Stimulated activated CD4-positive, alpha-beta T cell treated with anti-CD3 and anti-CD28 coated beads, Interleukin-4, amount 100 ng/mL, for 4 hours (primary cell): ENCODE results near the gene IRAK1.

Experiments used
- DNase-seq, 2 experiments: peaks; one replicate each; pipeline ENCODE4 v3.0.0-alpha.2; 2020

The IRAK1 gene

DNA sequence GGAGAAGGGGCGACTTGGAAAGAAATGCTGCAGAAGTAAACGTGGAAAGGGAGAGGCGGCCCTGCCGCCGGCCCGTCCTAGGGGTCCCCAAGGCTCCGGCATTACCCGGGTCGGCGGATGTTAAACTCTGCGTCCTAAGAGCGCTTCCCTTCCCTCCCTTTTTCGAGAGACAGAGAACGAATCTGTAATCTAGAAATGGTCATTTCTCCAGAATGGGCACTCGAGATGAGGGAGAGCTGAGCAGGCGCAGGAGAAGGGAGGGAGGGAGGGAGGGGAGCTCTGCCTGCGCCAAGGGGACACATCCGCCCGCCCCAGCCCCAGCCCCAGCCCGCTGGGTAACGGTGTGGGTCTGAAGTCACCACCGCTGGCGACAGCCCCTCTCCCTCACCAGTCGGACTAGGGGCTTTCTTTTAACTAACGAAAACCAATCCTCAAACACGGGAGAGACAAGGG is 49.8 kb downstream of the IRAK1 start:
- no peak for DNase-seq

DNA sequence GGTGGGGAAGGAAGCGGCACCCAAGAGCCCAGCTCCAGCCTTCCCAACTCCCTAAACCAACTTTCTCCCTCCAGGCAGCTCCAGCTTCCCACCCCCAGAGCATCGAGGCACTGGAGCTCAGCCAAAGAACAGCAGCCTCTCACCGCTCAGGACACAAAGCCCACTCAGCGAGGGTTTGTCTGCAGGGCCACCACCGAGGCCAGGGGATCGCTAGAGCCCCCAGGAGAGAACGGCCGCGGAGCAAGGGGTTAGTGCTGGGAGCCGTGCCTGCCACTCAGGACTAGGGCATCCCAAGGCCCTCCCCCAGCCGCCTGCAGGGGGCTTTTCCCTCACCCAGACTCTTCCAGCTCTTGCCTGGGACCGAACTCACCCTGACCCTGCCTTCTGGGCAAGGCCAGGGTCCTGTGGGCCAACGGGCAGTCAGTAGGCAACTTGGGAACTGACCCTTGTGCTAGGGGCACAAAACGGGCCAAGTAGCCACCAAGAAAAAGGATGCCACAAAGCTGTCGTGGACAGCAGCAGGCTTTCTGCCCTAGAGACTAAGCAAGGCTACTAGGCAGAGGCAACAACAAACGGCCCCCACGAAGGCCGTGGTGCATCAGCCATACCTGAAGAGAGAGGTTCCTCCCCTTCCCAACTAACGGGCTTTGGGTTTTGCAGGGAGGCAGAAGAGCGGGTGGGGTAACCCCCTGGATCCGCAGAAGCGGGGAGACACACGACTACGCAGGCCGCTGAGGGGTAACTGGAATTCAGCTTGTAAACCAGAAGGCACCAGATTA is 50.4 kb downstream of the IRAK1 start:
- DNase-seq = no peak

DNA sequence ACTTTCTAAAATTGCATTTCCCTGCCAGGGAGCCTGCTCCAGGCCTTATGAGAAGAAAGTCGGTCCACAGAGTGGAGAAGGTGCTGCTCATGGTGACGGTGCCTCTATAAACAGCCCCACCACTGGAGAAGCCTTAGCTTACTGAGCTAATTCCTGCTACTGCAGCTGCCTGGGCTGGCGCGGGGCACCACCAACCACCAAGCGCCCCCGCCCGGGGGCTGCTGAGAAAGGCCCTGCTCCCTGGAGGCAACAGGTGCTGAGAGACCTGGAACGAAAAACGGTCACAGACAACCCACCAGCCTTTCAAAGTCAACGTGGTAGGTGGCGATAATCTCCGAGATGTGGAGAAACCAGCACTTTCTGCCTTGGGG is 51.0 kb downstream of the IRAK1 start:
- DNase-seq = peak in 1 of 2 experiments; percentile 53

DNA sequence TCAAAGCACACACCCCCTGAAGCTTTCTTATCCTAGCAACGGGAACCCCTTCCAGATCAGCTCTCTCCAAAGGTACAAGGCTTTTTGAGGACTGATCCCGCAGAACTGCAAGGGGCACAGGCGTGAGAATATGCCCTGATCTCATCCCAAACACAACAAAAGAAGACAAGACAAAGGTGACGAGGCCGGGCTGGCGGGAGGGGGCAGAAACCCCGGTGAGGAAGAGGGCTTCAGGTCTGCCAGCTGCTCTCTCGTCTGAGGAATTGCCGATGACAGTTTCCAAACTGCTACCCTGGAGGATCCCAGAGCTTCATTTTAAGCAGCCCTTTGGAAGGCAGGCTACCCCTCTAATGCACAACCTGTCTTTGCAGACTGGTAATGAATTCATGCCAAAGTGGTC is 51.4 kb downstream of the IRAK1 start:
- no peak for DNase-seq

DNA sequence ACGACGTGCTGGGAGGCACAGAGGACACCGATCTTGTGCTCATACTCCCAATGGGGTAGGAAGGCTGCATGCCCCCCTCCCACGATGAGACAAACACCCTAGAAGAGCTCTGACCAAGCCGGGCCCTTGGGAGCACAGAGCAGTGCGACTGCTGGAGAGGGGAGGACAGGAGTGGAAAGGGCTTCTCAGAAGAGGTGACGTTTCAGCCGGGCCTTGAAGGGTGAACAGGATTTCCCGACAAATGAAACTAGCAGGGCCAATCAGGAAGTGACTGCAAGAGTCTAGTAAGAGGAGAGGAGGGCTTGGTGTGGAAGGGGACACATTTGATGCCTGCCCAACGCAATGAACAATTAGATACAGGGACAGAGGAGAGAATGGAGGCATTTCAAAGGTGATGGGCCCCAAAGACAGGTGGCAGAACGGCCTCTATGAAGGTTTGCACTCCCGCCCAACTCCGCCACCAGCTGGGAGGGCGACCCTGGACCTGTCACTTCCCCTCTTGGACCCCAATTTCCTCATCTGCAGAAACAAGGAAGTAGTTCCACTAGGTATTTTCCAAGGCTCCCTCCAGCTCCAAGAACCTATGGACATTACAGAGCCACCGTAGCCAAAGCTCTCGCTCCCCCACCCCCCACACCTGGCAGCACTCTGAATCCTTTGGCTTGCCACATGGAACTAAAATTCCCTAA is 52.0 kb downstream of the IRAK1 start:
- peak in 1 of 2 experiments; percentile 44 for DNase-seq

DNA sequence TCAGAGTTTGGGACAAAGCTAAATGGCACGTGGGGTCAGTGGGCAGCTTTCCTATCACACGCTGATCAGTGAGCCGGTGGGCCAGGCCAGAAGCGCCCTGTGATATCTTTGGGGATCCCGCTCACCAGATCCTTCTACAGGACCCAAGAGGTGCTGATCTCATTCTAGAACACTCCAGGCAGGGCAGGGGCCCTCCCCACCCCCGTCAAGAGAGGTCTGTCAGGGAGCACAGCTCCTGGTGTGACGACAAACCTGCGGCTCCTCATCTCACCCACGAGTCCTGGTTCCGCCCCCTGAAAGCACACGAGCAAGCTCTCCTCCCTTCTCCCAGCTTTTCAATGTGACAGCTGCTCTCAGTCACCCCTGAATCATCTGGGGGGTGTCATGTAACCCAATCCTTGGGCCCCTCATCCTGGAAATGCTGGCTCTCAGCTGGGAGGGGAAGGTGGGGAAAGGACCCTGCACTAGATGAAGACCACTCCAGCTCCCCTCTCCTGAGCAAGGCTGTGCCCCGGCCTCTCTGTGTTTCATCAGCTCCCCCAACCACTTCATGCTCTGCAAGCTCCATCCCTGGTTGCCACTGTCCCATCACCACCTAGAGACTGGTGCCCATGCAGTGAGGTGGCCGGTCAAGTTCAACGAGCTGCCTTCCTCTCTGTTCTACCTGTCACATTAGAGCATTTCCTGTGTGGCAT is 52.7 kb downstream of the IRAK1 start:
- peak in 1 of 2 experiments; percentile 77 for DNase-seq

DNA sequence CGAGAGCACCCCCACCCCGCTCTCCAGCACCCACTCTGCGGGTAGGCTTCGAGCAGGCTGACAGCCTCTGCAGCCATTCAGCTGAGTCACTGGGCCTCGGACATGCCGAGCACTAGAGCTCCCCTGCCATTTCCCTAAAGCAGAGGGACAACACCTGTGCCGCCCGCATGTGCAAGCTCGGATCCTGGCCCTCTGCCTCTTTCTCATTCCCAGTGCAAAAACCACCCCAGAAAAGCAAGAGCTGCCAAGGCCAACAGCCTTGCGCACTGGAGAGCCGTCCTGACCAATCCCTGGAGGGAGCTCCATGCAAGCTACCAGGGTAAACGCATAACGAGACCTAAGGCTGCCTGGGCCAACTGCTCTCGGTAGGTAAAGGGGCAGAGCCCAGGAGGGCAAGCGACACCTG is 53.4 kb downstream of the IRAK1 start:
- DNase-seq = no peak

DNA sequence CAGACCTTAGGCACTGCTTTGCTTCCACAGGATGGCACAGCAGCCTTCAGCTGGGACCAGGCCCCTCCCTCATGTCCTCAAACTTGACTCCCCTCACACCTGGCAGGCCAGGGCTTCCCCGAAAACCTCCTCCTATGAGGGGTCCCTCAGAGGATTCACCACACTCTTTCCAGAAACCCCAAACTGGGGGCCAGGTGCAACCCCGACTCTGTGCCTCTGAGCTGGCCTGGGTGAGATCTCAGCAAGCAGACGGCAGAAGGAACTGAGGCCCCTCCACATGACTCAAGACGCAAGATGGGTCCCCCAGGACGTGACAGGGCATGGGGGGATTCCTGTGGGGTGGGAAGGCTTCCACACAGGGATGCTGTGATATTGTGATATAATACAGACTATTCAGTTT is 54.3 kb downstream of the IRAK1 start:
- DNase-seq = no peak

DNA sequence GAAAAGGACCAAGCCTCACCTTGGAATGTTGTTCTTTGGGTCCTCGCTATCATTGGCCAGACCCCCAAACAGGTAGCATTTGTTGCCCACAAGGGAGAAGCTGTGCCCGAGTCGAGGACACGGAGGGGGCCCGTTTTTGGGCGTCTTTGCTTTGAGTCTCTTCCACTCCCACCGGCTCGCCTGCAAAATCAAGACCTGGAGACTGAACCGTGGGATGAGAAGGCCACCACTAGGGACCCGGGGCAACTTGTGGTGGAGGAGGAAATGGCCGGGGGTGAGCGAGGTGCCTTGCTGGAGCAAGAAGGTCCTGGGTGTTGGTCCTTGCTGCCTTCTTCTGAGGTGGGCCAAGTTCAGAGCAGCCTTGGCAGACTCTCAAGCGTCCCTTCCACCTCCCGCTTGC is 55.6 kb downstream of the IRAK1 start:
- no peak for DNase-seq

DNA sequence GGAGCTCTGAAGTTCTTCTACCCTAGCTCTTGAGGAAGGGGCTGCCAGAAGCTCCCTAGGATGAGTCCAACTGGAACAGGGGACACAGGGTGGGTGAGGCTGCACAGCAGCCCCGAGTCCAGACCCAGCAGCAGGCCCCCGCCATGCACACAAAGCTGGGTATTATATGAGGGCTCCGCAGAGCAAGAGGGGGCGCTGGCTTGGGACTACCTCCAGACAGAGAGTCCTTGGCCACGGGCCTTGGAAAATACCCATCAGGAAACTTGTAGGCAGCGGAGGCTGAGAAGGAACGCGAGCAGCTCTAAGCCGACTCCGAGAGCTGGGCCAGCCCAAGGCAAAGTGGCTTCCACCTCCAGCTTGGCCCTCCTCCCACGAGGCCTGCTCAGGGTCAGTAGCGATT is 56.2 kb downstream of the IRAK1 start:
- no peak for DNase-seq

DNA sequence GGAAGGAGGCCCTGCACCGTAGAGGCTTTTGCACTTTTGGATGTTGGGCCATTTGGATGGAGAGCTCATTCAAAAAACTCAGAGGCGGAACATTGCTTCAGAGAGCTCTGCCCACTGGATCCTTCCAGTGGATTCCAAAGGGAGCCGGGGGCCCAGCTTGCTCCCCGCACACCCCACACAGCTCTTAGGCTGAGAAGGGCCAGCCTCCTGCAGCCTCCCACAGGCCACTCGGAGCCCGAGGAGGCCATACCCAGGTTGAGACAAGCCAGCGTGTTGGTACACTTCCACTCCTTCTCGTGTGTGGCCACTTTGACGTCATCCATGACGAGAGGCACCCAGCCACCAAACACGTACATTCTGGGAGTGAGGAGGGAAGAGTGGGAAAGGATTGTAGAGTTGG is 58.4 kb downstream of the IRAK1 start:
- no peak for DNase-seq

DNA sequence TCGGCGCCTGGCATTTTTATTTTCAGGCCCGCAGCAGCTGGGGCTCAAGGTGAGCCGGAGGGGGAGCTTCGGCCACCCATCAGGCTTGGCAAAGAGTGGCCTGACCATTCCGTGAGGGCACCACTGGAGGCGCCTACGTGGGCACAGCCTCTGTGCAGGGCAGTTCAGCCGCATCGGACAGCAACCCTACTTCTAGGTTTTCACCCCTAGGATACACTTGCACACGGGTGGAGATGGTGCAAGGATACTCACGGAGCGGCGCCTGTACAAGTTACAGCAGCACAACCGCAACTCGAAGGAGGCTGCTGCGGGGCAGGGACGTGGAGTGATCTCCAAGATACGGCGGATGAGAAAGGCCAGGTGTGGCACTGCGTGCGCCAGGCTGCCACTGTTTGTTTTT is 58.9 kb downstream of the IRAK1 start:
- DNase-seq = no peak
